Prostate gland (tissue), 2 donors: ENCODE results near the gene NPHP3.

Source experiments
- POLR2AphosphoS5 ChIP-seq: sonication (generic); formaldehyde crosslinking; IDR thresholded peaks from one replicate; pipeline ENCODE4 v1.6.1; 2017; ENCODE audit warnings: antibody characterized with exemption
- TF ChIP-seq, protein P1 (sequence below), 4 experiments: fragments of 200-600 bp in 2 of 4; fragments of 450-650 bp in 2 of 4; sonication (generic) in 2 of 4; IDR thresholded peaks; 1 replicate in 3 of 4; 2 replicates in 1 of 4; pipeline ENCODE4 v1.5.1; 2016 to 2019; ENCODE audit warnings: antibody characterized with exemption in 4 of 4, mild to moderate bottlenecking in 2 of 4, moderate library complexity in 2 of 4

DNA sequence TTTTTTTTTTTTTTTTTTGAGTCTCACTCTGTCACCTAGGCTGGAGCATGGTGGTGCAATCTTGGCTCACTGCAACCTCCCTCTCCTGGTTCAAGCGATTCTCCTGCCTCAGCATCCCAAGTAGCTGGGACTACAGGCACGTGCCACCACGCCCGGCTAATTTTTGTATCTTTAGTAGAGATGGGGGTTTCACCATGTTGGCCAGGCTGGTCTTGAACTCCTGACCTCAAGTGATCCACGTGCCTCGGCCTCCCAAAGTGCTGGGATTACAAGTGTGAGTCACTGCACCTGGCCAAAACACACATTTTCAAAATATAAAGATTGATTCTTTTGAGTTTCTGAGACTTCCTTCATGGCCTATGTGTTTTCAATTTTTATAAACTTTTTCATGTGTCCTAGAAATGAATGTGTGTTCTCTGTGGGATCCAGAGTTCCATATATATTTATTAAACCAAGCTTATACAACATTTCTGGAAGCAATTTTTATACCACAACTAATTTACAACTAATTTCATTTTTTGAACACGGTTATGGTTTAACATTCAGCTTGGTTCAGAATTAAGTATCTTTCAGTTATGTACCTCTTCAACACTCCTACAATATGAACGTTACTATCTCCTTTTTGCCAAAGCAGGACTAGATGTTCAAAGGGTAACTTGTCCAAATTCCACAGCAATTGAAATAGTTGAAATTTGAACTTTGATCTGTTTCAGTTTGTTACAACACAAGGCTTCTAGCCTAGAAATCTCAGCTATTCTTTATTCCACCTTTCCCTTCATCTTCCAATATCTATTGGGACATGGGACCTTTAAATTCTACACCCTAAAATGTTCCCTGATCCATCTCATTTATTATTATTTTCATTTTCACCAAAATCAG lies 64.1 kb downstream of the NPHP3 start:
- TF ChIP-seq, protein P1, sequence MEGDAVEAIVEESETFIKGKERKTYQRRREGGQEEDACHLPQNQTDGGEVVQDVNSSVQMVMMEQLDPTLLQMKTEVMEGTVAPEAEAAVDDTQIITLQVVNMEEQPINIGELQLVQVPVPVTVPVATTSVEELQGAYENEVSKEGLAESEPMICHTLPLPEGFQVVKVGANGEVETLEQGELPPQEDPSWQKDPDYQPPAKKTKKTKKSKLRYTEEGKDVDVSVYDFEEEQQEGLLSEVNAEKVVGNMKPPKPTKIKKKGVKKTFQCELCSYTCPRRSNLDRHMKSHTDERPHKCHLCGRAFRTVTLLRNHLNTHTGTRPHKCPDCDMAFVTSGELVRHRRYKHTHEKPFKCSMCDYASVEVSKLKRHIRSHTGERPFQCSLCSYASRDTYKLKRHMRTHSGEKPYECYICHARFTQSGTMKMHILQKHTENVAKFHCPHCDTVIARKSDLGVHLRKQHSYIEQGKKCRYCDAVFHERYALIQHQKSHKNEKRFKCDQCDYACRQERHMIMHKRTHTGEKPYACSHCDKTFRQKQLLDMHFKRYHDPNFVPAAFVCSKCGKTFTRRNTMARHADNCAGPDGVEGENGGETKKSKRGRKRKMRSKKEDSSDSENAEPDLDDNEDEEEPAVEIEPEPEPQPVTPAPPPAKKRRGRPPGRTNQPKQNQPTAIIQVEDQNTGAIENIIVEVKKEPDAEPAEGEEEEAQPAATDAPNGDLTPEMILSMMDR (IDR thresholded peaks at IDR 0.05) = no peak
- no peak for TF ChIP-seq POLR2AphosphoS5
